ENCODE measurements around the gene SIX3.

SIX3 gene

DNA sequence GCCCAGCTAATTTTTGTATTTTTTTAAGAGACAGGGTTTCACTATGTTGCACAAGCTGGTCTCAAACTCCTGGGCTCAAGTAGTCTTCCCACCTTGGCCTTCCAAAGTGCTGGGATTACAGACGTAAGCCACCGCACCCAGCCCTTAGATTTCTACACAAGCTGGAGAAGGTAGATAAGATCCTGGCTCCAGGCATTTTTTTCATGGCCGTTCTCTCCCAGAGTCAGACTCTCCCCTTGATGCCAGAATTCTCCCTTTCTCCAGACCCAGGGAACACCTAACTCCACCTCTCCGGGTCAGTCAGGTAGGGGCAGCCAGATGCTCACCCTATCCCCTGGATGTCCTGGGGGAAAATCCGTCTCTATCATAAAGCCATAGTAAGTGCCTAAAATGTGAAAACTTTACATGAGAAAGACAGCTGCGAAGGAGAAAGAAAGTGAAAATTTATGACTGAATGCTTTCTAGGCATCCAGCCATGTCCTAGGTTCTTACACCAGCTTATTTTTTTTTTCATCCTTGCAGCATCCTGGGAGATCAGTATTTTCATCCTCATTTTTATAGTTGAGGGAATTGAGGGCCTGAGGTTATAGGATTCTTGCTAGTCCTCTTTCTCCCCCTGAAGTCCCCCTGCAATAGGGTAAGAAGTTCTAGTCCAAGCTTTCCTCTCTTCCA, 16.3 kb downstream of the SIX3 start:
- Histone ChIP-seq H3K4me3 (ENCODE audit: low read depth in 1 of 2, low read length in 2 of 2) (no peak overlapping the region), H3K9ac (ENCODE audit: low read depth in 1 of 2, low read length in 2 of 2) (no peak overlapping the region), H3K9me3 (ENCODE audit: control insufficient read depth in 1 of 2, low read length in 2 of 2) (no peaks in the 10 kb centered on the region), H3K27ac (ENCODE audit: low read depth, low read length) (no peak overlapping the region), H3K36me3 (ENCODE audit: control insufficient read depth in 1 of 2, insufficient read depth in 2 of 2, low read length in 2 of 2) (no peaks in the 10 kb centered on the region), H3K4me1 (ENCODE audit: control insufficient read depth in 1 of 2, insufficient read depth in 2 of 2, low read length in 2 of 2) (peaks cover 14% of the 10 kb centered on the region in 2 donors), H3K27me3 (ENCODE audit: control insufficient read depth in 1 of 2, insufficient read depth in 2 of 2, low read length in 2 of 2) (peaks cover 38 to 40% of the 10 kb centered on the region in 2 donors)

DNA sequence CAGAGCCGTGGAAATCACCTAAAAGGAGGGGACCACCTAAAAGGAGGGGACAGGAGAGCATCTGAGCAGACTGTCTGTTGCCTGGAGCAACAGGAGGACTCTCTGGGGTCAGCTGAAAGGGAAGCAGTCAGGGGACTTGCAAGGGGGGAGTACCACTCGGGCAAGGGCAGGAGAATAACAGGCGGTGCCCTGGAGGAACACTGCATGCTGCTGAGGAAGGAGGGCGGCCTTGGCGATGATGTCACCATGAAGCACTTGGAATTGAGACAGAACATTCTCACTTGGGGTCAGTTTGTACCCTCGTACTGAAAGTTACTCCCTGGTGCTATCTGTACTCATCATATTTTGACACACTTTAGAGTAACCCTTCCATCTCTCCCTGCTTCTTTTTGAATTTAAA, 18.4 kb downstream of the SIX3 start:
- H3K4me3 ChIP-seq (ENCODE audit: low read depth in 1 of 2, low read length in 2 of 2) = no peak overlapping the region
- H3K4me1 ChIP-seq (ENCODE audit: control insufficient read depth in 1 of 2, insufficient read depth in 2 of 2, low read length in 2 of 2) = peaks cover 7 to 10% of the 10 kb centered on the region in 2 donors
- no peaks in the 10 kb centered on the region for H3K9me3 ChIP-seq (ENCODE audit: control insufficient read depth in 1 of 2, low read length in 2 of 2)
- no peak overlapping the region for H3K9ac ChIP-seq (ENCODE audit: low read depth in 1 of 2, low read length in 2 of 2)
- H3K27me3 ChIP-seq (ENCODE audit: control insufficient read depth in 1 of 2, insufficient read depth in 2 of 2, low read length in 2 of 2) = peaks cover 20 to 25% of the 10 kb centered on the region in 2 donors
- no peaks in the 10 kb centered on the region for H3K36me3 ChIP-seq (ENCODE audit: control insufficient read depth in 1 of 2, insufficient read depth in 2 of 2, low read length in 2 of 2)
- no peak overlapping the region for H3K27ac ChIP-seq (ENCODE audit: low read depth, low read length)

DNA sequence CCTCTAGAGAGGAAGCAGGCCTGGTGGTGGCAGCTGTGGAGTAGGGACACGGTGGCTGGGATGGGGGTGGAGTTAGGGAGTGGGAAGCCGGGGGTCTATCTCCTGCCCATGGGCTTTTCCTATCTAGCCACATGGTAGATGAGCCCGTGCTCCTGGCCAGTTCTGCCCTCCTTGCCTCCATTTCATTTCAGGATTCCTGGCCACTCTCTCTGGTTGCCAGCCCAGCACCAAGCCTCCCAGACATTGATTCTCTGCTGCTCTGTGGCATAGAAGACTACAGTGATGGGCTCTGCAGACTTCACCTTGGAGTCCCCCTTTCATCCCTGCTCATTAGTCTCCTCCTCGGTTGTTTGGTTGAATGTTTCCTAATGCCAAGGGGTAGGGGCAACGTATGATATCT, 19.4 kb downstream of the SIX3 start:
- no peaks in the 10 kb centered on the region for H3K36me3 ChIP-seq (ENCODE audit: control insufficient read depth in 1 of 2, insufficient read depth in 2 of 2, low read length in 2 of 2)
- no peak overlapping the region for H3K9ac ChIP-seq (ENCODE audit: low read depth in 1 of 2, low read length in 2 of 2)
- peaks cover 12 to 19% of the 10 kb centered on the region in 2 donors for H3K27me3 ChIP-seq (ENCODE audit: control insufficient read depth in 1 of 2, insufficient read depth in 2 of 2, low read length in 2 of 2)
- H3K9me3 ChIP-seq (ENCODE audit: control insufficient read depth in 1 of 2, low read length in 2 of 2) = no peaks in the 10 kb centered on the region
- H3K4me1 ChIP-seq (ENCODE audit: control insufficient read depth in 1 of 2, insufficient read depth in 2 of 2, low read length in 2 of 2) = peaks cover 0 to under 1% of the 10 kb centered on the region in 2 donors
- H3K4me3 ChIP-seq (ENCODE audit: low read depth in 1 of 2, low read length in 2 of 2) = no peak overlapping the region
- H3K27ac ChIP-seq (ENCODE audit: low read depth, low read length) = no peak overlapping the region

DNA sequence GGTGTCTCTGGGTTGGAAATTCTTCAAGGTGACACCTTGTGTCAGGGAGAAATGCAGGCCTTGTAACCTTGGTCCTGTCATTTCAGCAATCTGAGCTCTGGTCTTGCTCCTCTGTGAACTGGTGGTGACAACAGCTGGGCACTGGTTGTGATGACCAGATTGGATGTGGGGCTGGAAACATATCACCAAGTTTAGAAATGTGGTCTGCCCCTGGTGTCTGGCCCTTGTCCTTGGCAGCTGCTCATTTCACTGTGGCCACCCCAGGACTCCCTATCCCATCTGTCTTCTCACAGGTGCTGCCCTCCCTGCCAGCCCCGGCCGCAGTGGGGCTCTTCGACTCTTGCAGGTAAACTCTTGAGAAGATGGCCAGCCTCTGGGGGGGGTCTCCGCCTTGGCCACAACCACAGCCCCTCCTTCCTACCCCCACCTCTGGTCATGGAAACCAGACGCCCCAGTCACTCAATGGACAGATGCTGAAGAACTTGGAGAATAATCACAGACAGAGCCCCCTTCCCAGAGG, 20.7 kb downstream of the SIX3 start:
- H3K4me1 ChIP-seq (ENCODE audit: control insufficient read depth in 1 of 2, insufficient read depth in 2 of 2, low read length in 2 of 2) = no peaks in the 10 kb centered on the region
- H3K4me3 ChIP-seq (ENCODE audit: low read depth in 1 of 2, low read length in 2 of 2) = no peak overlapping the region
- H3K27me3 ChIP-seq (ENCODE audit: control insufficient read depth in 1 of 2, insufficient read depth in 2 of 2, low read length in 2 of 2) = peaks cover 4 to 13% of the 10 kb centered on the region in 2 donors
- no peaks in the 10 kb centered on the region for H3K9me3 ChIP-seq (ENCODE audit: control insufficient read depth in 1 of 2, low read length in 2 of 2)
- H3K9ac ChIP-seq (ENCODE audit: low read depth in 1 of 2, low read length in 2 of 2) = no peak overlapping the region
- H3K36me3 ChIP-seq (ENCODE audit: control insufficient read depth in 1 of 2, insufficient read depth in 2 of 2, low read length in 2 of 2) = no peaks in the 10 kb centered on the region
- H3K27ac ChIP-seq (ENCODE audit: low read depth, low read length) = no peak overlapping the region

DNA sequence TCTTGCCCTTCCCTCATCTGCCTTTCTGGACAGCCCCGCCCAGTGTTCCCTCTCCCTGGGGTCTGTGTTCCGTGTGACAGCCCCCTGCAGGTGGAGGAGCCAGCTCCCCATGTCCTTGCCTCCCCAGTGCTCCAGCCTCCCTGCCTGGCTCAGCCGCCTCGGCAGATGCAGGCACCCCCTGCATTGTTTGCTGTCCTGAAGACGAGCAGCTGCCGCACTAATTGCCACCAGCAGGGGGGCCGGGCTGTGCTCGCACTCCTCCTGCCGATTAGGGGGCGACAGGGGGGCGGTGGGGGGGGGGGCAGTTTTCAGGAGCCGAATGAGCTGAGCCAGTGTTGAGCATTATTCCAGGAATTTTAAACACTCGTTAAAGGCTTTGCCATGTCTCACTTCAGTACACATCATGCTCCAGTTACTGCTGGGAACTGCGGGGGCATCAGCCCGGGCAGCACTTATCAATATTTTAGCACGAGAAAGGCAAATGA, 23.3 kb downstream of the SIX3 start:
- no peak overlapping the region for H3K27ac ChIP-seq (ENCODE audit: low read depth, low read length)
- H3K27me3 ChIP-seq (ENCODE audit: control insufficient read depth in 1 of 2, insufficient read depth in 2 of 2, low read length in 2 of 2) = peaks cover 3 to 11% of the 10 kb centered on the region in 2 donors
- no peak overlapping the region for H3K4me3 ChIP-seq (ENCODE audit: low read depth in 1 of 2, low read length in 2 of 2)

GRCh38 chr2:44965684-44966083, 24.2 kb downstream of the SIX3 start:
- peaks cover 0 to 11% of the 10 kb centered on the region in 2 donors for H3K27me3 ChIP-seq (ENCODE audit: control insufficient read depth in 1 of 2, insufficient read depth in 2 of 2, low read length in 2 of 2)
- H3K4me1 ChIP-seq (ENCODE audit: control insufficient read depth in 1 of 2, insufficient read depth in 2 of 2, low read length in 2 of 2) = no peaks in the 10 kb centered on the region
- H3K27ac ChIP-seq (ENCODE audit: low read depth, low read length) = no peak overlapping the region
- no peak overlapping the region for H3K9ac ChIP-seq (ENCODE audit: low read depth in 1 of 2, low read length in 2 of 2)
- no peaks in the 10 kb centered on the region for H3K9me3 ChIP-seq (ENCODE audit: control insufficient read depth in 1 of 2, low read length in 2 of 2)
- H3K36me3 ChIP-seq (ENCODE audit: control insufficient read depth in 1 of 2, insufficient read depth in 2 of 2, low read length in 2 of 2) = no peaks in the 10 kb centered on the region
- H3K4me3 ChIP-seq (ENCODE audit: low read depth in 1 of 2, low read length in 2 of 2) = no peak overlapping the region

More for the DNA sequence above, 23.3 kb downstream of the SIX3 start:
- no peaks in the 10 kb centered on the region for H3K4me1 ChIP-seq (ENCODE audit: control insufficient read depth in 1 of 2, insufficient read depth in 2 of 2, low read length in 2 of 2)
- H3K9me3 ChIP-seq (ENCODE audit: control insufficient read depth in 1 of 2, low read length in 2 of 2) = no peaks in the 10 kb centered on the region
- H3K9ac ChIP-seq (ENCODE audit: low read depth in 1 of 2, low read length in 2 of 2) = no peak overlapping the region
- H3K36me3 ChIP-seq (ENCODE audit: control insufficient read depth in 1 of 2, insufficient read depth in 2 of 2, low read length in 2 of 2) = no peaks in the 10 kb centered on the region

DNA sequence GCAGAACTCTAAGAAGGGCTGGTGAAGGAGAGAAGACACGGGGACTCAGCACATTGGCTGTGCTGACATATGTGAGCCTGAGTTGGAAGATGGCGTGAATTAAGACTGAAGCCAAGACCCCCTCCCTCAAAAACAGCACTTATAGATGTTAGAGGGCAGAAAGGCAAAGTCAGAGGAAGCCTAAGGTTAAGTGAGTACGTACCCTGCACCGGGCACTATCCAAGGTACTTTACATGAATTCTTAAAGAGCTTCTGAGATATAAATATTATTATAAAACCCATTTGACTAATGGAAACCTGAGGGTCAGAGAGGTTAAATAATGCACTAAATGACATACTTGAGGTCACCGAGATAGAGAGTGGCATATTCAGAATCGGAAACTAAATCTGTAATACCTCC, 25.6 kb downstream of the SIX3 start:
- no peak overlapping the region for H3K9ac ChIP-seq (ENCODE audit: low read depth in 1 of 2, low read length in 2 of 2)
- H3K27ac ChIP-seq (ENCODE audit: low read depth, low read length) = no peak overlapping the region
- H3K4me1 ChIP-seq (ENCODE audit: control insufficient read depth in 1 of 2, insufficient read depth in 2 of 2, low read length in 2 of 2) = no peaks in the 10 kb centered on the region
- no peaks in the 10 kb centered on the region for H3K9me3 ChIP-seq (ENCODE audit: control insufficient read depth in 1 of 2, low read length in 2 of 2)
- peaks cover 0 to 11% of the 10 kb centered on the region in 2 donors for H3K27me3 ChIP-seq (ENCODE audit: control insufficient read depth in 1 of 2, insufficient read depth in 2 of 2, low read length in 2 of 2)
- H3K36me3 ChIP-seq (ENCODE audit: control insufficient read depth in 1 of 2, insufficient read depth in 2 of 2, low read length in 2 of 2) = no peaks in the 10 kb centered on the region
- no peak overlapping the region for H3K4me3 ChIP-seq (ENCODE audit: low read depth in 1 of 2, low read length in 2 of 2)

GRCh38 chr2:44967727-44968432, 26.4 kb downstream of the SIX3 start:
- H3K4me1 ChIP-seq (ENCODE audit: control insufficient read depth in 1 of 2, insufficient read depth in 2 of 2, low read length in 2 of 2) = no peaks in the 10 kb centered on the region
- H3K4me3 ChIP-seq (ENCODE audit: low read depth in 1 of 2, low read length in 2 of 2) = no peak overlapping the region
- no peaks in the 10 kb centered on the region for H3K9me3 ChIP-seq (ENCODE audit: control insufficient read depth in 1 of 2, low read length in 2 of 2)
- no peak overlapping the region for H3K27ac ChIP-seq (ENCODE audit: low read depth, low read length)
- peaks cover 0 to 8% of the 10 kb centered on the region in 2 donors for H3K27me3 ChIP-seq (ENCODE audit: control insufficient read depth in 1 of 2, insufficient read depth in 2 of 2, low read length in 2 of 2)
- H3K9ac ChIP-seq (ENCODE audit: low read depth in 1 of 2, low read length in 2 of 2) = no peak overlapping the region
- no peaks in the 10 kb centered on the region for H3K36me3 ChIP-seq (ENCODE audit: control insufficient read depth in 1 of 2, insufficient read depth in 2 of 2, low read length in 2 of 2)

DNA sequence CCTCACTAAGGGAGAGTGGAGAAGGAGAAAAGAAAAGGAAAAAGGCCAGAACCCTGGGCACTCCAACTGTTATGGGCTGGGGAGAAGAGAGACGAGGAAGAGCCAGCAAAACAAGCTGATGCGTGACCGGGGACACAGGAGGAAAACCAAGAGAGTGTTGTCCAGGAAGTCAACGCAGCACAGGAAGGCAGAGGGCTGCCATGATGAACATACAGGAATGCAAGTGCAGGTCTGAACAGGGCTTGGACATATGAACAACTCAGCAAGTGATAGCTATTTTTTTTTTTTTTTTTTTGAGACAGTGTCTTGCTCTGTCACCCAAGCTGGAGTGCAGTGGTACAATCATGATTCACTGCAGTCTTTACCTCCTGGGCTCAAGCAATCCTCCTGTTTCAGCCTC, 28.4 kb downstream of the SIX3 start:
- Histone ChIP-seq H3K4me3 (ENCODE audit: low read depth in 1 of 2, low read length in 2 of 2) (no peak overlapping the region), H3K36me3 (ENCODE audit: control insufficient read depth in 1 of 2, insufficient read depth in 2 of 2, low read length in 2 of 2) (no peaks in the 10 kb centered on the region), H3K4me1 (ENCODE audit: control insufficient read depth in 1 of 2, insufficient read depth in 2 of 2, low read length in 2 of 2) (no peaks in the 10 kb centered on the region), H3K9ac (ENCODE audit: low read depth in 1 of 2, low read length in 2 of 2) (no peak overlapping the region), H3K27ac (ENCODE audit: low read depth, low read length) (no peak overlapping the region), H3K27me3 (ENCODE audit: control insufficient read depth in 1 of 2, insufficient read depth in 2 of 2, low read length in 2 of 2) (peaks cover 4 to 5% of the 10 kb centered on the region in 2 donors), H3K9me3 (ENCODE audit: control insufficient read depth in 1 of 2, low read length in 2 of 2) (no peaks in the 10 kb centered on the region)

GRCh38 chr2:44970846-44971450, 29.4 kb downstream of the SIX3 start:
- H3K27ac ChIP-seq (ENCODE audit: low read depth, low read length) = no peak overlapping the region
- H3K4me3 ChIP-seq (ENCODE audit: low read depth in 1 of 2, low read length in 2 of 2) = no peak overlapping the region
- H3K9ac ChIP-seq (ENCODE audit: low read depth in 1 of 2, low read length in 2 of 2) = no peak overlapping the region
- H3K4me1 ChIP-seq (ENCODE audit: control insufficient read depth in 1 of 2, insufficient read depth in 2 of 2, low read length in 2 of 2) = no peaks in the 10 kb centered on the region
- no peaks in the 10 kb centered on the region for H3K36me3 ChIP-seq (ENCODE audit: control insufficient read depth in 1 of 2, insufficient read depth in 2 of 2, low read length in 2 of 2)
- no peaks in the 10 kb centered on the region for H3K9me3 ChIP-seq (ENCODE audit: control insufficient read depth in 1 of 2, low read length in 2 of 2)
- peaks cover 3 to 5% of the 10 kb centered on the region in 2 donors for H3K27me3 ChIP-seq (ENCODE audit: control insufficient read depth in 1 of 2, insufficient read depth in 2 of 2, low read length in 2 of 2)

Measured in duodenal mucosa (tissue), 2 donors.